Measurements from ENCODE around the gene COL28A1. TPM values are rescaled to one million over a fixed set of nuclear protein-coding genes. Genes with fewer than 3 reads are reported as not detected.
"Not testable (repeated sequence)": the region's sequence is repeated elsewhere in the genome, so short reads cannot be mapped to it uniquely, and the experiment has no call there.

COL28A1 gene
- total and polyA plus RNA-seq, 8 donors = 0.58 to 39.7 (median 4.5) TPM

DNA sequence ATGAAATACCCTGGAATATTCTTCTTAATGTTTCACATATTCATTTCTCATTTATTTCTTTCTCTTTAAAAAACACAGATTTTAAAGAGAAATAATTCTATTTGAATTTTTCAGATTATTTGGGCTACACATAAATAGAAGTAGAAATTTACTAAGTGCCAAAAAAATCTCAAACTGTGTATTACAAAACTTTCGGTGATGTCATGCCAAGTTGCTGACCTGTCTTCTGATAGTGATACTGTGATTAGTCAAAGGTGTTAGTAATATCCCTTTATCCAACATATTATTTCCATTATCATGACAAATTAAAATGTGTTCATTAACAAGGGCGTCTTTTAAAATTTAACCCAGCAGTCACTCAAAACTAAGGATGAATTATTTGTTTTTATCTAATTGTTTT, 60.1 kb downstream of the COL28A1 start:
- TF ChIP-seq POLR2A (IDR thresholded peaks at IDR 0.05) (no peak), POLR2AphosphoS5 (IDR thresholded peaks at IDR 0.05) (no peak), EP300 (IDR thresholded peaks at IDR 0.05) (no peak)
- TF ChIP-seq, protein P1, sequence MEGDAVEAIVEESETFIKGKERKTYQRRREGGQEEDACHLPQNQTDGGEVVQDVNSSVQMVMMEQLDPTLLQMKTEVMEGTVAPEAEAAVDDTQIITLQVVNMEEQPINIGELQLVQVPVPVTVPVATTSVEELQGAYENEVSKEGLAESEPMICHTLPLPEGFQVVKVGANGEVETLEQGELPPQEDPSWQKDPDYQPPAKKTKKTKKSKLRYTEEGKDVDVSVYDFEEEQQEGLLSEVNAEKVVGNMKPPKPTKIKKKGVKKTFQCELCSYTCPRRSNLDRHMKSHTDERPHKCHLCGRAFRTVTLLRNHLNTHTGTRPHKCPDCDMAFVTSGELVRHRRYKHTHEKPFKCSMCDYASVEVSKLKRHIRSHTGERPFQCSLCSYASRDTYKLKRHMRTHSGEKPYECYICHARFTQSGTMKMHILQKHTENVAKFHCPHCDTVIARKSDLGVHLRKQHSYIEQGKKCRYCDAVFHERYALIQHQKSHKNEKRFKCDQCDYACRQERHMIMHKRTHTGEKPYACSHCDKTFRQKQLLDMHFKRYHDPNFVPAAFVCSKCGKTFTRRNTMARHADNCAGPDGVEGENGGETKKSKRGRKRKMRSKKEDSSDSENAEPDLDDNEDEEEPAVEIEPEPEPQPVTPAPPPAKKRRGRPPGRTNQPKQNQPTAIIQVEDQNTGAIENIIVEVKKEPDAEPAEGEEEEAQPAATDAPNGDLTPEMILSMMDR (IDR thresholded peaks at IDR 0.05) = no peak
- WGBS, 5 donors = 86 to 95% (median 90%) methylated on average over 2 of the region's 2 CpGs
- no peak overlapping the region for H3K27ac ChIP-seq
- H3K9me3 ChIP-seq = peaks cover 0 to 8% (median 0%) of the 10 kb centered on the region in 4 donors
- H3K4me1 ChIP-seq = no peaks in the 10 kb centered on the region
- H3K4me3 ChIP-seq = no peak overlapping the region
- H3K27me3 ChIP-seq = no peaks in the 10 kb centered on the region
- peaks cover 0 to 19% (median 0%) of the 10 kb centered on the region in 4 donors for H3K36me3 ChIP-seq
- intact Hi-C loops (cut with DNase I; ENCODE audit: low total_unique reads) = no loop called here
- DNase-seq = no peak

DNA sequence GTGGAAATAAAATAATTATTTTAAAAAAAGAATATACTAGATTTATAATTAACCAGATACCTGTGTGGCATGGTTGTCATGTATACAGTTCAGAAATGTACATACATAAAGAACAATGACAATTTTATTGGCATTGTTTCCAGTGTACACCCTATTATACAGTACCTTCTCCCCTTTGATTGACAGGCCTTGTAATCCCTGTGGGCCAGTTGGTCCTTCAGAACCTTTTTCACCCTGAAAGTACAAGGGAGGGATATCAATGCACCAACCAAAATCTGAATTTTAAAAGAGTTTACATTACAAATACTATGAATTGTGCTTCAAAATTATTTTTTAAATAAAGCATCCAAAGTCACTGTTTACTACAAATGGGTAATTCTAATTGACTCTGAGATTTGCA, 61.2 kb downstream of the COL28A1 start:
- no peak for DNase-seq
- TF ChIP-seq EP300 (IDR thresholded peaks at IDR 0.05) (no peak), POLR2AphosphoS5 (IDR thresholded peaks at IDR 0.05) (no peak), POLR2A (IDR thresholded peaks at IDR 0.05) (no peak)
- TF ChIP-seq, protein P1 (IDR thresholded peaks at IDR 0.05) = no peak
- Histone ChIP-seq H3K27ac (no peak overlapping the region), H3K9me3 (peaks cover 0 to 8% (median 0%) of the 10 kb centered on the region in 4 donors), H3K27me3 (no peaks in the 10 kb centered on the region), H3K36me3 (peaks cover 0 to 19% (median 0%) of the 10 kb centered on the region in 4 donors), H3K4me3 (no peak overlapping the region), H3K4me1 (no peaks in the 10 kb centered on the region)
- intact Hi-C loops (cut with DNase I; ENCODE audit: low total_unique reads) = no loop called here

DNA sequence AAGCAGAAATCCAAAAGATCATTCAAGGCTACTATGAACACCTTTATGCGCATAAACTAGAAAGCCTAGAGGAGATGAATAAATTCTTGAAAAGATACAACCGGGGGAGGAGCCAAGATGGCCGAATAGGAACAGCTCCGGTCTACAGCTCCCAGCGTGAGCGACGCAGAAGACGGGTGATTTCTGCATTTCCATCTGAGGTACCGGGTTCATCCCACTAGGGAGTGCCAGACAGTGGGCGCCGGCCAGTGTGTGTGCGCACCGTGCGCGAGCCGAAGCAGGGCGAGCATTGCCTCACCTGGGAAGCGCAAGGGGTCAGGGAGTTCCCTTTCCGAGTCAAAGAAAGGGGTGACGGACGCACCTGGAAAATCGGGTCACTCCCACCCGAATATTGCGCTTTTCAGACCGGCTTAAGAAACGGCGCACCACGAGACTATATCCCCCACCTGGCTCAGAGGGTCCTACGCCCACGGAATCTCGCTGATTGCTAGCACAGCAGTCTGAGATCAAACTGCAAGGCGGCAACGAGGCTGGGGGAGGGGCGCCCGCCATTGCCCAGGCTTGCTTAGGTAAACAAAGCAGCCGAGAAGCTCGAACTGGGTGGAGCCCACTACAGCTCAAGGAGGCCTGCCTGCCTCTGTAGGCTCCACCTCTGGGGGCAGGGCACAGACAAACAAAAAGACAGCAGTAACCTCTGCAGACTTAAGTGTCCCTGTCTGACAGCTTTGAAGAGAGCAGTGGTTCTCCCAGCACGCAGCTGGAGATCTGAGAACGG, 70.5 kb downstream of the COL28A1 start:
- intact Hi-C loops (cut with DNase I; ENCODE audit: low total_unique reads); H3K36me3 ChIP-seq; H3K4me3 ChIP-seq; H3K9me3 ChIP-seq; H3K27ac ChIP-seq; DNase-seq; H3K27me3 ChIP-seq; H3K4me1 ChIP-seq: not testable (repeated sequence)
- 87 to 94% (median 92%) methylated on average over 24 to 32 of the region's 39 CpGs for WGBS, 5 donors

DNA sequence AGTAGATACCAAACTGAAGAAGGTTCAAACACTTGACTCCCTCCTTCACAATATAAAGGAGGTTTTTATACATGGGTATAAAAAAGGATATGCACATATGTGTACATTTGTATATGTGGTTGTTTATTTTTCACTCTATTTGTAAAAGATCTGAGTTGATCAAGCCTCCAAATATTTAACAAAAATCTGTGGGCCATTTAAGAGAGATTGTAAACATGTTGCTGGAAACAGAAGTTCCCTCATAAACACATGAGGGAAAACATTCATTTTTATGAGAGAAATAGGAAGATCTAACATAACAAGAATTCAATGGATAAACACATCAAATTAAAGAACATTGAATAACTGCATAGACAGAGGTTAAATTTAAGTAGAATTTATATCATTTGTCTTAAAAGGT, 81.7 kb downstream of the COL28A1 start:
- H3K4me1 ChIP-seq = peaks cover 0 to 13% (median 6%) of the 10 kb centered on the region in 4 donors
- no peak for DNase-seq
- H3K4me3 ChIP-seq = no peak overlapping the region
- H3K27ac ChIP-seq = peak overlapping the region in 1 of 5 donors; percentile 23
- intact Hi-C loops (cut with DNase I; ENCODE audit: low total_unique reads) = no loop called here
- no peaks in the 10 kb centered on the region for H3K27me3 ChIP-seq
- H3K36me3 ChIP-seq = no peaks in the 10 kb centered on the region
- TF ChIP-seq POLR2A (IDR thresholded peaks at IDR 0.05) (no peak), EP300 (IDR thresholded peaks at IDR 0.05) (no peak), POLR2AphosphoS5 (IDR thresholded peaks at IDR 0.05) (no peak)
- TF ChIP-seq, protein P1 (IDR thresholded peaks at IDR 0.05) = no peak
- peaks cover 0 to 13% (median 6%) of the 10 kb centered on the region in 4 donors for H3K9me3 ChIP-seq

DNA sequence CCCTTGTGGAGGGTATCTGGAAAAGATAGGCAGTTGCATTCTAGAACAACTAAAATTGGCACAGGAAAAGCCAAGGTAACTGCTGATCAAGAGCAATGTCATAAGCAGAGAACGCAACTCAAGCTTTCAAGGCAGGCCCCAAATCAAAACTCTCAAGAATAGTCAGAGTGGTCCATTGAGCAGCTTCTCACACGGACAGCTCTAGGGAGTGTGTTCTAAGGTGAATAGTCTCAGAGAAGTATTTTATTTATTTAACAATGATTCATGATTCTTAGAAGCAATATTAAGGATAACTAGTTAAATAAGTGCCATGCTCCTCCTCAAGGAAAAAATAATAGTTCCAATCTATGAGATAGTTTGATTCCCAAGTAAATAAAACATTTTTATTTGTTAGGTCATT, 83.0 kb downstream of the COL28A1 start:
- 59 to 83% (median 75%) methylated on average over 2 of the region's 2 CpGs for WGBS, 5 donors
- peaks cover 0 to 13% (median 6%) of the 10 kb centered on the region in 4 donors for H3K4me1 ChIP-seq
- peaks cover 0 to 27% (median 13%) of the 10 kb centered on the region in 4 donors for H3K9me3 ChIP-seq
- H3K4me3 ChIP-seq = no peak overlapping the region
- H3K36me3 ChIP-seq = no peaks in the 10 kb centered on the region
- no peak for DNase-seq
- intact Hi-C loops (cut with DNase I; ENCODE audit: low total_unique reads) = no loop called here
- H3K27me3 ChIP-seq = no peaks in the 10 kb centered on the region
- no peak for TF ChIP-seq POLR2A (IDR thresholded peaks at IDR 0.05)
- TF ChIP-seq, protein P1 (IDR thresholded peaks at IDR 0.05) = no peak
- H3K27ac ChIP-seq = no peak overlapping the region
